Dendritic cell treated with granulocyte-macrophage colony-stimulating factor and Interleukin-4, amounts not matched to agents 40 ng/mL and 50 ng/mL, for 4 days (primary cell): ENCODE data around the gene FUCA2.
"Not testable (repeated sequence)": the region's sequence is repeated elsewhere in the genome, so short reads cannot be mapped to it uniquely, and the experiment has no call there.

ENCODE experiments used
- H3K27ac Mint-ChIP-seq: one replicate; pipeline ENCODE4 v1.8.0; 2022; ENCODE audit warnings: mild to moderate bottlenecking, mixed read lengths
- H3K27me3 Mint-ChIP-seq: one replicate; pipeline ENCODE4 v1.8.0; 2022; ENCODE audit warnings: mild to moderate bottlenecking, mixed read lengths
- H3K36me3 Mint-ChIP-seq: one replicate; pipeline ENCODE4 v1.8.0; 2022; ENCODE audit warnings: low read depth, mixed read lengths
- H3K4me1 Mint-ChIP-seq: one replicate; pipeline ENCODE4 v1.8.0; 2022; ENCODE audit warnings: low read depth, mixed read lengths
- H3K4me3 Mint-ChIP-seq: one replicate; pipeline ENCODE4 v1.8.0; 2022; ENCODE audit warnings: mild to moderate bottlenecking, moderate library complexity, mixed read lengths
- H3K9me3 Mint-ChIP-seq: one replicate; pipeline ENCODE4 v1.8.0; 2022; ENCODE audit warnings: mixed read lengths
- intact Hi-C: fragments of 100-400 bp; cut with micrococcal nuclease; formaldehyde crosslinking; loops from one replicate; pipeline ENCODE4 v1.15.0; 2022

FUCA2 gene

GRCh38 chr6:143505111-143505510 is 6.4 kb downstream of the FUCA2 start:
- H3K4me1 Mint-ChIP-seq = peaks cover 35% of the 10 kb centered on the region
- intact Hi-C loops = no loop called here
- H3K9me3 Mint-ChIP-seq = no peaks in the 10 kb centered on the region
- no peaks in the 10 kb centered on the region for H3K27me3 Mint-ChIP-seq
- no peak overlapping the region for H3K27ac Mint-ChIP-seq
- peaks cover 78% of the 10 kb centered on the region for H3K36me3 Mint-ChIP-seq
- no peak overlapping the region for H3K4me3 Mint-ChIP-seq

- peaks cover 29% of the 10 kb centered on the region for H3K4me1 Mint-ChIP-seq
- H3K4me3 Mint-ChIP-seq = no peak overlapping the region
- intact Hi-C loops = no loop called here
- H3K9me3 Mint-ChIP-seq = no peaks in the 10 kb centered on the region
- H3K27ac Mint-ChIP-seq = no peak overlapping the region
- H3K27me3 Mint-ChIP-seq = no peaks in the 10 kb centered on the region
- peaks cover 85% of the 10 kb centered on the region for H3K36me3 Mint-ChIP-seq
These were observed 7.2 kb downstream of the FUCA2 start for GRCh38 chr6:143504369-143504768.

- Mint-ChIP-seq H3K4me1 (peaks cover 6% of the 10 kb centered on the region), H3K4me3 (no peak overlapping the region), H3K27ac (no peak overlapping the region), H3K27me3 (no peaks in the 10 kb centered on the region), H3K9me3 (peaks cover 11% of the 10 kb centered on the region), H3K36me3 (peaks cover 84% of the 10 kb centered on the region)
- intact Hi-C loops = no loop called here
These were observed 9.7 kb downstream of the FUCA2 start for GRCh38 chr6:143501851-143502250.

GRCh38 chr6:143498428-143498827 is 13.1 kb downstream of the FUCA2 start:
- H3K27me3 Mint-ChIP-seq = no peaks in the 10 kb centered on the region
- H3K4me3 Mint-ChIP-seq = no peak overlapping the region
- H3K36me3 Mint-ChIP-seq = peaks cover 78% of the 10 kb centered on the region
- H3K9me3 Mint-ChIP-seq = peaks cover 11% of the 10 kb centered on the region
- no peaks in the 10 kb centered on the region for H3K4me1 Mint-ChIP-seq
- intact Hi-C loops = no loop called here
- no peak overlapping the region for H3K27ac Mint-ChIP-seq

GRCh38 chr6:143496974-143497373 is 14.5 kb downstream of the FUCA2 start:
- Mint-ChIP-seq H3K27me3 (no peaks in the 10 kb centered on the region), H3K27ac (no peak overlapping the region), H3K36me3 (peaks cover 80% of the 10 kb centered on the region), H3K4me3 (no peak overlapping the region), H3K4me1 (no peaks in the 10 kb centered on the region), H3K9me3 (peaks cover 11% of the 10 kb centered on the region)
- intact Hi-C loops = no loop called here

GRCh38 chr6:143490775-143491174 is 20.7 kb downstream of the FUCA2 start:
- Mint-ChIP-seq H3K4me1 (no peaks in the 10 kb centered on the region), H3K27me3 (no peaks in the 10 kb centered on the region), H3K4me3 (no peak overlapping the region), H3K9me3 (no peaks in the 10 kb centered on the region), H3K27ac (no peak overlapping the region), H3K36me3 (peaks cover 34% of the 10 kb centered on the region)
- intact Hi-C loops = no loop called here

- peaks cover 28% of the 10 kb centered on the region for H3K36me3 Mint-ChIP-seq
- no peaks in the 10 kb centered on the region for H3K27me3 Mint-ChIP-seq
- H3K27ac Mint-ChIP-seq = no peak overlapping the region
- no peak overlapping the region for H3K4me3 Mint-ChIP-seq
- H3K9me3 Mint-ChIP-seq = no peaks in the 10 kb centered on the region
- no peaks in the 10 kb centered on the region for H3K4me1 Mint-ChIP-seq
- intact Hi-C loops = no loop called here
These were observed 21.3 kb downstream of the FUCA2 start for GRCh38 chr6:143490244-143490643.

- Mint-ChIP-seq H3K9me3 (no peaks in the 10 kb centered on the region), H3K27ac (no peak overlapping the region), H3K27me3 (no peaks in the 10 kb centered on the region), H3K4me3 (no peak overlapping the region), H3K36me3 (no peaks in the 10 kb centered on the region), H3K4me1 (no peaks in the 10 kb centered on the region)
- intact Hi-C loops = no loop called here
These were observed 24.8 kb downstream of the FUCA2 start for GRCh38 chr6:143486752-143487151.

- intact Hi-C loops = no loop called here
- Mint-ChIP-seq H3K27me3 (no peaks in the 10 kb centered on the region), H3K4me1 (no peaks in the 10 kb centered on the region), H3K9me3 (no peaks in the 10 kb centered on the region), H3K27ac (no peak overlapping the region), H3K4me3 (no peak overlapping the region), H3K36me3 (no peaks in the 10 kb centered on the region)
These were observed 25.6 kb downstream of the FUCA2 start for GRCh38 chr6:143485967-143486366.

- no peak overlapping the region for H3K27ac Mint-ChIP-seq
- peaks cover 7% of the 10 kb centered on the region for H3K36me3 Mint-ChIP-seq
- H3K4me3 Mint-ChIP-seq = no peak overlapping the region
- H3K4me1 Mint-ChIP-seq = peaks cover 9% of the 10 kb centered on the region
- no peaks in the 10 kb centered on the region for H3K27me3 Mint-ChIP-seq
- intact Hi-C loops = no loop called here
- H3K9me3 Mint-ChIP-seq = no peaks in the 10 kb centered on the region
These were observed 28.9 kb downstream of the FUCA2 start for GRCh38 chr6:143482593-143482992.

GRCh38 chr6:143478479-143479062 is 32.9 kb downstream of the FUCA2 start:
- Mint-ChIP-seq H3K27me3 (no peaks in the 10 kb centered on the region), H3K27ac (no peak overlapping the region), H3K9me3 (no peaks in the 10 kb centered on the region), H3K4me3 (no peak overlapping the region), H3K4me1 (peaks cover 9% of the 10 kb centered on the region), H3K36me3 (peaks cover 32% of the 10 kb centered on the region)
- intact Hi-C loops = no loop called here

GRCh38 chr6:143476545-143476944 is 35.0 kb downstream of the FUCA2 start:
- H3K27ac Mint-ChIP-seq = no peak overlapping the region
- no peaks in the 10 kb centered on the region for H3K9me3 Mint-ChIP-seq
- no peaks in the 10 kb centered on the region for H3K27me3 Mint-ChIP-seq
- H3K4me1 Mint-ChIP-seq = peaks cover 9% of the 10 kb centered on the region
- peaks cover 48% of the 10 kb centered on the region for H3K36me3 Mint-ChIP-seq
- intact Hi-C loops = no loop called here
- no peak overlapping the region for H3K4me3 Mint-ChIP-seq

GRCh38 chr6:143471822-143472221 is 39.7 kb downstream of the FUCA2 start:
- Mint-ChIP-seq H3K27ac (no peak overlapping the region), H3K36me3 (peaks cover 44% of the 10 kb centered on the region), H3K4me1 (no peaks in the 10 kb centered on the region), H3K27me3 (no peaks in the 10 kb centered on the region), H3K9me3 (no peaks in the 10 kb centered on the region), H3K4me3 (no peak overlapping the region)
- intact Hi-C loops = no loop called here

- H3K4me1 Mint-ChIP-seq, H3K27me3 Mint-ChIP-seq, H3K4me3 Mint-ChIP-seq, H3K27ac Mint-ChIP-seq, H3K9me3 Mint-ChIP-seq, intact Hi-C loops: not testable (repeated sequence)
- H3K36me3 Mint-ChIP-seq = peaks cover 23% of the 10 kb centered on the region
These were observed 42.7 kb downstream of the FUCA2 start for GRCh38 chr6:143468823-143469222.

GRCh38 chr6:143468026-143468425 is 43.5 kb downstream of the FUCA2 start:
- Mint-ChIP-seq H3K27me3 (no peaks in the 10 kb centered on the region), H3K4me3 (no peak overlapping the region), H3K4me1 (no peaks in the 10 kb centered on the region), H3K27ac (no peak overlapping the region), H3K36me3 (peaks cover 17% of the 10 kb centered on the region), H3K9me3 (no peaks in the 10 kb centered on the region)
- intact Hi-C loops = no loop called here
